HL-60 (cell line): ENCODE results near the gene GNPTG.

Experiments used
- DNase-seq, 2 experiments: peaks; one replicate each; pipeline ENCODE4 v3.0.0-alpha.2; 2010 to 2020; ENCODE audit warnings: low read depth in 1 of 2, low spot score in 1 of 2
- H3K27ac ChIP-seq: fragments of 250-450 bp; sonication (Bioruptor Pico); replicated peaks from 2 replicates; pipeline ENCODE4 v1.5.1; 2020; ENCODE audit warnings: mild to moderate bottlenecking, moderate library complexity
- H3K27me3 ChIP-seq: fragments of 250-450 bp; sonication (Bioruptor Pico); 2 replicates; pipeline ENCODE4 v1.5.1; 2021; ENCODE audit warnings: mild to moderate bottlenecking, moderate library complexity; ENCODE audit not compliant: insufficient read depth, poor library complexity, severe bottlenecking
- H3K4me3 ChIP-seq: replicated peaks from 2 replicates; pipeline ENCODE4 v1.5.1; 2011; ENCODE audit warnings: mild to moderate bottlenecking, control low read depth, low read length; ENCODE audit not compliant: insufficient read depth
- GABPA ChIP-seq: IDR thresholded peaks from 2 replicates; pipeline ENCODE4 v1.6.1; 2012; ENCODE audit warnings: low read depth
- POLR2AphosphoS5 ChIP-seq: IDR thresholded peaks from 2 replicates; pipeline ENCODE4 v1.6.1; 2012; ENCODE audit warnings: low read depth
- SPI1 ChIP-seq: IDR thresholded peaks from 2 replicates; pipeline ENCODE4 v1.6.1; 2012; ENCODE audit warnings: low read depth, mild to moderate bottlenecking, borderline replicate concordance
- TF ChIP-seq, protein P1 (sequence below): IDR thresholded peaks from one replicate; pipeline ENCODE4 v1.5.1; 2011; ENCODE audit warnings: low read length, control low read depth, inconsistent platforms; ENCODE audit not compliant: insufficient read depth
- TF ChIP-seq, protein P2 (sequence below): IDR thresholded peaks from 2 replicates; pipeline ENCODE4 v1.6.1; 2012; ENCODE audit warnings: low read depth; ENCODE audit not compliant: insufficient replicate concordance

GNPTG gene

DNA sequence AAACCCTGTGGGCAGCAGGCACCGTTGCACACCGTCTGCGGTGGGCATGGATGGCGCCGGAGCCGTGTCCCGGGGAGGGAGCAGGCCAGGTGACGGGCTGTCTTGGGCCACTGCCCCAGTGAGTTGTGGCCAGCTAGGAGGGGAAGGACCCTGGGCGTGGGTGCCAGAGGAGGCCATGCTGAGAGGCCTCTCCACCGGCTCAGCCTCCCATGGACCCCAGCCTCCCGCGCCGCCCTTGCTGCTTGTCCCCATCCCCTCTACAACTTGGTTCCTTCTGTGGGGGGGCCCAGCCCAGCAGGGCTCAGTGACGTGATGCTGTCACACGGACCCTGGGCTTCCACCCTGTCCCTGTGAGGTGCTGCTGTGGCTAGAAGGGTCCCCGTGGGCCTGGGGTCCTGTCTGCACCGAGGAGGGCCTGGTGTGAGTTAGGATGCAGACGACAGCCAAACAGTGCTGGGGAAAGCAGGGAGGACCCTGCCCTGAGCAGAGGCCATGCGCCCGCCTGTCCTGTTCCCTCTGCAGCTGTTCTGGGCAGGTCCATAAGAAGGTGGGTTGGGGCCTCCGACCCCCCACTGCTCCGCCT, 31.0 kb upstream of the GNPTG start:
- Histone ChIP-seq H3K27me3 (no peaks in the 10 kb centered on the region), H3K27ac (no peak overlapping the region), H3K4me3 (no peak overlapping the region)
- TF ChIP-seq GABPA = no peak
- TF ChIP-seq, protein P1, sequence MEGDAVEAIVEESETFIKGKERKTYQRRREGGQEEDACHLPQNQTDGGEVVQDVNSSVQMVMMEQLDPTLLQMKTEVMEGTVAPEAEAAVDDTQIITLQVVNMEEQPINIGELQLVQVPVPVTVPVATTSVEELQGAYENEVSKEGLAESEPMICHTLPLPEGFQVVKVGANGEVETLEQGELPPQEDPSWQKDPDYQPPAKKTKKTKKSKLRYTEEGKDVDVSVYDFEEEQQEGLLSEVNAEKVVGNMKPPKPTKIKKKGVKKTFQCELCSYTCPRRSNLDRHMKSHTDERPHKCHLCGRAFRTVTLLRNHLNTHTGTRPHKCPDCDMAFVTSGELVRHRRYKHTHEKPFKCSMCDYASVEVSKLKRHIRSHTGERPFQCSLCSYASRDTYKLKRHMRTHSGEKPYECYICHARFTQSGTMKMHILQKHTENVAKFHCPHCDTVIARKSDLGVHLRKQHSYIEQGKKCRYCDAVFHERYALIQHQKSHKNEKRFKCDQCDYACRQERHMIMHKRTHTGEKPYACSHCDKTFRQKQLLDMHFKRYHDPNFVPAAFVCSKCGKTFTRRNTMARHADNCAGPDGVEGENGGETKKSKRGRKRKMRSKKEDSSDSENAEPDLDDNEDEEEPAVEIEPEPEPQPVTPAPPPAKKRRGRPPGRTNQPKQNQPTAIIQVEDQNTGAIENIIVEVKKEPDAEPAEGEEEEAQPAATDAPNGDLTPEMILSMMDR = no peak
- TF ChIP-seq SPI1 = no peak
- TF ChIP-seq, protein P2, sequence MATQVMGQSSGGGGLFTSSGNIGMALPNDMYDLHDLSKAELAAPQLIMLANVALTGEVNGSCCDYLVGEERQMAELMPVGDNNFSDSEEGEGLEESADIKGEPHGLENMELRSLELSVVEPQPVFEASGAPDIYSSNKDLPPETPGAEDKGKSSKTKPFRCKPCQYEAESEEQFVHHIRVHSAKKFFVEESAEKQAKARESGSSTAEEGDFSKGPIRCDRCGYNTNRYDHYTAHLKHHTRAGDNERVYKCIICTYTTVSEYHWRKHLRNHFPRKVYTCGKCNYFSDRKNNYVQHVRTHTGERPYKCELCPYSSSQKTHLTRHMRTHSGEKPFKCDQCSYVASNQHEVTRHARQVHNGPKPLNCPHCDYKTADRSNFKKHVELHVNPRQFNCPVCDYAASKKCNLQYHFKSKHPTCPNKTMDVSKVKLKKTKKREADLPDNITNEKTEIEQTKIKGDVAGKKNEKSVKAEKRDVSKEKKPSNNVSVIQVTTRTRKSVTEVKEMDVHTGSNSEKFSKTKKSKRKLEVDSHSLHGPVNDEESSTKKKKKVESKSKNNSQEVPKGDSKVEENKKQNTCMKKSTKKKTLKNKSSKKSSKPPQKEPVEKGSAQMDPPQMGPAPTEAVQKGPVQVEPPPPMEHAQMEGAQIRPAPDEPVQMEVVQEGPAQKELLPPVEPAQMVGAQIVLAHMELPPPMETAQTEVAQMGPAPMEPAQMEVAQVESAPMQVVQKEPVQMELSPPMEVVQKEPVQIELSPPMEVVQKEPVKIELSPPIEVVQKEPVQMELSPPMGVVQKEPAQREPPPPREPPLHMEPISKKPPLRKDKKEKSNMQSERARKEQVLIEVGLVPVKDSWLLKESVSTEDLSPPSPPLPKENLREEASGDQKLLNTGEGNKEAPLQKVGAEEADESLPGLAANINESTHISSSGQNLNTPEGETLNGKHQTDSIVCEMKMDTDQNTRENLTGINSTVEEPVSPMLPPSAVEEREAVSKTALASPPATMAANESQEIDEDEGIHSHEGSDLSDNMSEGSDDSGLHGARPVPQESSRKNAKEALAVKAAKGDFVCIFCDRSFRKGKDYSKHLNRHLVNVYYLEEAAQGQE = no peak
- TF ChIP-seq POLR2AphosphoS5 = no peak
- DNase-seq = no peak

DNA sequence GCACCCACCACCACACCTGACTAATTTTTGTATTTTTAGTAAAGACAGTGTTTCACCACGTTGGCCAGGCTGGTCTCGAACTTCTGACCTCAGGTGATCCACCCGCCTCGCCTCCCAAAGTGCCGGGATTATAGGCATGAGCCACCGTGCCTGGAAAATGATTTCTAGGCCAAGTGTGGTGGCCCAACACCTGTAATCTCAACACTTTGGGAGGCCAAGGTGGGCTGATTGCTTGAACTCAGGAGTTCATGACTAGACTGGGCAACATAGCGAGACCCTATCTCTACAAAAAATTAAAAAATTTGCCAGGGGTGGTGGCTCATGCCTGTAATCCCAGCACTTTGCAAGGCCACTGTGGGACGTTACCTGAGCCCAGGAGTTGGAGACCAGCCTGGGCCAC, 29.3 kb upstream of the GNPTG start:
- no peak overlapping the region for H3K4me3 ChIP-seq
- no peak for DNase-seq
- no peak overlapping the region for H3K27ac ChIP-seq
- H3K27me3 ChIP-seq = no peaks in the 10 kb centered on the region
- no peak for TF ChIP-seq SPI1
- TF ChIP-seq, protein P1 = no peak

DNA sequence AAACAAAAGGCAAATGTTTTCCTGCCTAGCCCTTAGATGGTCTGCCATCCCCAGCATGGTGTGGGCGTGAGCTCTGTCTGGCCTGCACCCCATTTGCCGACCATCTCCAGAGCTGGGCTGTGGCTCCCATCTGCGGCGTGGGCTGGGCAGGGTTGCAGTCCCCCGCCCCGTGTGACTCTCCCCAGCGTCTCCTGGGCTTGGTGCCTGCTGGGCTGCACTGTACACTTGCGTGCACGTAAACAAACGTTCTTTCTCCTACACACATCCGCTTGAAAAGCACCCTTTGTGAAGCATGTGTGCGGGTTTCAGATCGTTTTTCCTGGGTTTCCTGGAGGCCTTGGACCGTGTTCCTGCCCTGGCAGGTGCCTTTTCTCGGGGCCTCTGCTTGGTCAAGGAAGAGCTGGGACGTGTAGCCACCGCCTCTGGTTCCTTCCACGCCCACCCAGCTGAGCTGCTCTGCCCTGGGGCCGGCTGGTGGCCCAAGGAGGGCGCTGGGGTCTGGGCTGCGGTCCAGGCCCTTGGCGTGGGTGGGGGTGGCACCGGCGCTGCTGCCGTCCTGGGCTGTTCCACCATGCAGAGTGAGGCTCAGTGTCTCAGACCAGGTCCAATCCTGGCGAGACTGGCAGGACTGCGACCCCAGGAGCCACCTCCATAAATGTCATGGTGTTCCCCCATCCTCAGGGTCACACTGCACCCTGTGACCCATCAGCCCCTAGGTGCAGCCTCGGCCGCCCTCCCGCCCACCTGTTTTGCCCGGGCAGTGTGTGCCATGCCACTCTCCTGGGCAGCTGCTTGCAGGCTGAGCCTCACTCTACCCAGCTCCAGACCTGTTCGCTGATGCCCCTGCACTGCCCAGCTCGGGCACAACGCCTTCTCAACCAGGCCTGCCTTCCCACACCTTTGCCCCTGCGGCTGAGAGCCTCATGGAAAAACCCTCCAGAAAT, 28.2 kb upstream of the GNPTG start:
- no peak for TF ChIP-seq GABPA
- TF ChIP-seq, protein P1 = no peak
- TF ChIP-seq, protein P2 = no peak
- TF ChIP-seq SPI1 = no peak
- TF ChIP-seq POLR2AphosphoS5 = no peak; the same call in 1 of the 2 replicates
- DNase-seq = no peak
- Histone ChIP-seq H3K4me3 (no peak overlapping the region), H3K27me3 (no peaks in the 10 kb centered on the region), H3K27ac (no peak overlapping the region)
